Skeletal muscle satellite cell (primary cell): Measurements from ENCODE around the gene C12orf60.
A peak's percentile ranks its signal among the peaks of the same experiment; 100 is the strongest.

Experiments used
- H3K27me3 ChIP-seq: 2 replicates; pipeline ENCODE4 v1.7.0; 2013; ENCODE audit warnings: low read length; ENCODE audit not compliant: control insufficient read depth, insufficient read depth
- H3K36me3 ChIP-seq: 2 replicates; pipeline ENCODE4 v1.7.0; 2013; ENCODE audit warnings: mild to moderate bottlenecking, control low read depth, low read length; ENCODE audit not compliant: insufficient read depth
- H3K4me1 ChIP-seq: 2 replicates; pipeline ENCODE4 v1.7.0; 2013; ENCODE audit warnings: low read length; ENCODE audit not compliant: control insufficient read depth, insufficient read depth
- H3K4me2 ChIP-seq: 2 replicates; pipeline ENCODE4 v1.7.0; 2013; ENCODE audit warnings: mild to moderate bottlenecking, low read length
- H3K4me3 ChIP-seq: 2 replicates; pipeline ENCODE4 v1.7.0; 2013; ENCODE audit warnings: low read length
- H3K9ac ChIP-seq: 2 replicates; pipeline ENCODE4 v1.7.0; 2013; ENCODE audit warnings: mild to moderate bottlenecking, low read depth, low read length, moderate library complexity
- H3K9me3 ChIP-seq: replicated peaks from 2 replicates; pipeline ENCODE4 v1.7.0; 2013; ENCODE audit warnings: mild to moderate bottlenecking, control low read depth, low read length

C12orf60 gene

DNA sequence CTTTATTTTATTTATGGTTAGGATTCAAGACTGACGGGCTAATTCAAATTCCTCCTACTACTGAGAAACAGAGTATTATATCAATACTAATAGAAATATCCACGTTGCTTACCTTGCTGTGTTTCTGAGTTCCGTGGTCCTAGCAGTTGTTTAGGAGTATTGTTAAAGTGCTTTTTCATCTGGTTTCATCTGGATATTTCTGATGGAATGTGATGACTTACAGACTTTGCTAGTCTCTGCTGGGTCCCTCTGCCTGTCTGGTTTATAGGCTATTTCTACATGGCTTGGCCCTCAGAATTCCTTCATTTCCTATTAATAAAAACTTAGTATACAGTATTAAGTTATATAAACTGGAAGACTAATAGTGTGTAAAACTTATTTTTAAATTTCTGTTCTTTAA is 10.5 kb downstream of the C12orf60 start, which contains the start of gene SMCO3:
Gene SMCO3, minus strand, starts transcription at position 169 of the 400 bp plus-strand sequence. CDS start 7,502 bp downstream, outside the sequence.
- Histone ChIP-seq H3K36me3 (no peaks in the 10 kb centered on the region), H3K4me1 (no peaks in the 10 kb centered on the region), H3K9me3 (no peaks in the 10 kb centered on the region), H3K9ac (no peak within 1 kb of the TSS), H3K4me3 (no peak within 1 kb of the TSS), H3K27me3 (no peaks in the 10 kb centered on the region), H3K4me2 (no peak within 1 kb of the TSS)

DNA sequence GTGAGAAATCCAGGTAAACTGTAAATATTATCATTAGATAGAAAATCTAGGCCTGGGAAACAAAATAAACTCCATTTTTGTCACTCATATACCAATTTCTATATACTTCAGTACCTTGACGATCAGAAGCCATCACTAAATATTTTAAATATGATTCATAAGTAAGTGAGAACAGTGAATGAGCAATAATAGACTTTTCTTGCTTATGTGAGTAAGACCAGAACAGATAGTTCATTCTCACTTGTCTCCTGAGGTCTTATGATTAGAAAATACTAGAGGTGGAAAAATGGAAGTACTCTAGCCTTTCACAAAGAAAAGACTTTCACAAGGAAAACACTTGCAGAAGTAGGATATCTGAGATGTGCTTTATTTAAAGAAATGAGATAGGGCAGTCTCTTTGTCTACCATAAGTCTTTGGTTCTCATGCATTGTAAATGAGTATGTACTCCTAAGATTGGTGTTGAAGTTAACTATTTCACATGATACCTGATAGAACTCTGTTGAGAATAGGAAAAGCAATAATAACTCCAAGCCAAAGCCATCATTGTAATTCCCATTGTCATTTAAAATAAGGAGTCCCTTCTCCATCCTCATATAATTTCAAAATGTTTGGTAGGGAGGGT is 20.7 kb downstream of the C12orf60 start:
- no peak overlapping the region for H3K4me3 ChIP-seq
- H3K4me2 ChIP-seq = no peak overlapping the region
- H3K9ac ChIP-seq = no peak overlapping the region
- H3K27me3 ChIP-seq = no peaks in the 10 kb centered on the region
- H3K4me1 ChIP-seq = peaks cover 7% of the 10 kb centered on the region
- H3K9me3 ChIP-seq = no peaks in the 10 kb centered on the region
- H3K36me3 ChIP-seq = no peaks in the 10 kb centered on the region

DNA sequence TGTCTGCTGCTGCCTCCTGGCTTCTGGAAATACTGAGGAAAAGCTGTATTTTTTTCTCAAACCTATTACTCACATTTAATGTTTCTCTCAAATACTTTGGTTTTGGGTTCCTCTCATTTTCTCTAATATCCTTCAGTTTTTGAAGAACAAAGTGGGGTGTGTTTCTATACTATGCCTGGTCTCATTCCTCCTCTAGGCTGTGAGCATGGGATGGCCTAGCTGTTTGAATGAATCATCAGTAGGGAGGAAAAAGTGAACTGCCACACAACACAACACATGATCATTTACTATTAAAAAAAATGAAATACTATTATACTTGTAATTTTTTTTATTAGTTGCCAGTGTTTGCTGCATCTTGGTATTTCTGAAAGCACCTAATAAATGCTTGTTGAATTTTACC is 21.8 kb downstream of the C12orf60 start:
- Histone ChIP-seq H3K4me3 (no peak overlapping the region), H3K4me1 (peaks cover 7% of the 10 kb centered on the region), H3K9me3 (no peaks in the 10 kb centered on the region), H3K9ac (no peak overlapping the region), H3K27me3 (no peaks in the 10 kb centered on the region), H3K36me3 (no peaks in the 10 kb centered on the region), H3K4me2 (no peak overlapping the region)

DNA sequence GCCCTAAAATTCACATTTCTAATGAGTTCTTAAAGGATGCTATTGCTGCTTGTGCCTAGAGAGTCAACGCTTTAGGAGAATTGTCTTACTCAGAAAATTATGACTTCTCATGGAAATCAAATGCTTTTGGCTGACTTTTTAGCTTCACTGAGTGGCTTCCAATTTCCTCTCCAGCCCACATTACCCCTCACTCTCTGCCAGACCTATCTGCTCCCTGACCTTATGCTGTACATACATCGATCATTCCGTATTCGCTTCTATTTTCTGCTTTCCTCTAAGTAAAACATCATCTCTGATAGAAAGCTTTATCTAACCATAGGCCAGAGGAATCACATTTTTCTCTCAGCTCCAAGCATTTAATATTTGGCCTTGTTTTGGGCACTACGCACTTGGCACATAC is 23.0 kb downstream of the C12orf60 start:
- Histone ChIP-seq H3K36me3 (no peaks in the 10 kb centered on the region), H3K4me3 (no peak overlapping the region), H3K27me3 (no peaks in the 10 kb centered on the region), H3K9me3 (no peaks in the 10 kb centered on the region), H3K4me2 (no peak overlapping the region), H3K4me1 (peaks cover 7% of the 10 kb centered on the region), H3K9ac (no peak overlapping the region)

DNA sequence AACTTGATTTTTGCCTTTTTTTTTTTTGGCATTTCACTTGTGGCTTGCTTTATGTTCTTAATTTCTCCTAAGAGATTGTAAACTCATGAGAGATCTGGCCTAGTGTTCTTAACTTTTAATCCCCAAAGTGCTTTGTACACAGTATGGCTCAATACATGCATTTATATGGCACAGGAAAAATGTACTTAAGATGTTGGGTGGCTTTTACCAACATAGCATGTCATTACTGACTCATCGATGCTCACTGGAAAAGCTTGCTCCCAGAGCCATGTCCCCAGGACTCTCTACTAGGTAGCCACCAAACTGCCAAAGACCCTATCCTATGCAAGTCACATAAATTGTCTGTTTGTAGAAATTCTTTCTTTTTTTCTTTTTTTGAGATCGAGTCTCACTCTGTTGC is 23.6 kb downstream of the C12orf60 start:
- no peak overlapping the region for H3K4me3 ChIP-seq
- no peaks in the 10 kb centered on the region for H3K27me3 ChIP-seq
- no peaks in the 10 kb centered on the region for H3K36me3 ChIP-seq
- H3K4me1 ChIP-seq = peaks cover 7% of the 10 kb centered on the region
- no peaks in the 10 kb centered on the region for H3K9me3 ChIP-seq
- H3K9ac ChIP-seq = no peak overlapping the region
- no peak overlapping the region for H3K4me2 ChIP-seq

DNA sequence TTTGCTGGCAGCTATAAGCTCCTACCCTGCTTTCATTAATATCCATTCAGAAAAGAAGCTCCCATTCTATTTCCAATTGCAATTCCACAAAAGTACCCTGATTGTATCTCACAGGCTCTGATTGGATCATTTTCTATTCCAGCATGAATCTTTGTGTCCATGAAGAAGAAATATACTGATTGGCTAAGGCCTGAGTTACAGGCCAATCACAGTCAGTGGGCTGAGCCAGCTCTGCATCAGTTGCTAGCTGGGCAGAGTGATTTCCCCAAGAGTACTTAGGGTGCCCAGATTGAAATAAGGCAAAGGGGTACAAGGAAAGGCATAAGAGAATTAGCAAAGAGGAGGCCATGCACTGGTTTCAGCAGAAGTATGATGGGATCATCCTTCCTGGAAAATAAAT is 25.4 kb downstream of the C12orf60 start:
- Histone ChIP-seq H3K4me2 (no peak overlapping the region), H3K9me3 (no peaks in the 10 kb centered on the region), H3K4me3 (no peak overlapping the region), H3K4me1 (peaks cover 10% of the 10 kb centered on the region), H3K9ac (no peak overlapping the region), H3K36me3 (no peaks in the 10 kb centered on the region), H3K27me3 (no peaks in the 10 kb centered on the region)

DNA sequence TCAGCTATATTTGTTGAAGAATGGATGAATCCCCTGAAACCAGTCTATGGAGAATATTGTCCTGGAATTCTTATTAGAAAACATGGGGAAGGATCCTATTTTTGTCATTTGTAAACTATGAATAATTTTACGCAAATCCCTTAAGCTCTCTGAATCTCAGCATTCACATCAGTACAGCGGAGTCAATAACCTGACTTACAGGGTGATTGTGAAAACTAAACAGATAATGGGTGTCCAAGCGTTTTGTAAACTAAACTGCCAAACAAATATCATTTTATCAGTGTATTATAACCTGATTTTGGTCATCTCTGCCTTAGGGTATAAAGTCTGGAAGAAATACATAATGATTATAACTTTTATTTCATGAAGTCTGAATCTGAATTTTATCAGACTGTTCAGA is 29.9 kb downstream of the C12orf60 start:
- H3K4me3 ChIP-seq = no peak overlapping the region
- H3K4me2 ChIP-seq = no peak overlapping the region
- no peaks in the 10 kb centered on the region for H3K27me3 ChIP-seq
- H3K36me3 ChIP-seq = no peaks in the 10 kb centered on the region
- H3K9me3 ChIP-seq = no peaks in the 10 kb centered on the region
- no peak overlapping the region for H3K9ac ChIP-seq
- peaks cover 30% of the 10 kb centered on the region for H3K4me1 ChIP-seq

DNA sequence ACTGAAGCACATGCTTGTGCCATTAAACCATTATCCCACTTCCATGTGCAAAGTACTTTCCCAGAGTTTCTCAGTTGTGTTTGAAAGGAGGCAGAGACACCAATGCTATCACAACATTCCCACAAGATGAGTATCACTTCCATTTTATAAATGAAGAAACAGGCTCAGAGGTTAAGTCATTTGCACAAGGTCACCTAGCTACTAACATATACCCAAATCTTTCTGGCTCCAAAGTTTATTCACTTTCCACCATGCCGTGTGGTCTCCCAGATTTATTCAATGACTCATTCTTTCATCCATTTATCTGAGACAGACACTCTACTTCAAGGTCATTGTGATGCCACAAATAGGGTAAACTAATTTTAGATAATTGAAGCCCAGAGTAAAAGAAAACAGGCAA is 30.5 kb downstream of the C12orf60 start:
- H3K4me3 ChIP-seq = no peak overlapping the region
- H3K9ac ChIP-seq = no peak overlapping the region
- no peaks in the 10 kb centered on the region for H3K9me3 ChIP-seq
- H3K36me3 ChIP-seq = no peaks in the 10 kb centered on the region
- no peak overlapping the region for H3K4me2 ChIP-seq
- H3K4me1 ChIP-seq = peaks cover 30% of the 10 kb centered on the region
- no peaks in the 10 kb centered on the region for H3K27me3 ChIP-seq

DNA sequence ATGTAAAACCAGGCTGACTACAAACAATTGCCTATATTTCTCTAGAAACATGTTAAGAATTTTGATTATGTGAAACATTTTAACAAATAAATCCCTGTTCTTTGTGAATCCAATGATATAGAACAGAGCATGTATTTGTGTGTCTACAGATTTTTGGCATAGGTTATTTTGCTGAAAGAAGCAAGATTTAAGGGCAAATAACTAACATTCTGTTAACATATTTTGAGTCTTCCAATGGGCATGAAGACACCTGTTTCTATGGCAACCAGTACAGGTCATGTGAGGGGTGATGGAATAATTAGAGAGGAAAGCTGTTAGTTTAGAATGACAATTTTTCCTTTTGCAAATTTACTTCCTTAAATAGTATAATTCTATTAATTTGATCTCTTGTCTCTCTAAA is 31.0 kb downstream of the C12orf60 start:
- Histone ChIP-seq H3K4me2 (no peak overlapping the region), H3K4me1 (peaks cover 30% of the 10 kb centered on the region), H3K9me3 (no peaks in the 10 kb centered on the region), H3K36me3 (no peaks in the 10 kb centered on the region), H3K27me3 (no peaks in the 10 kb centered on the region), H3K4me3 (no peak overlapping the region), H3K9ac (no peak overlapping the region)

DNA sequence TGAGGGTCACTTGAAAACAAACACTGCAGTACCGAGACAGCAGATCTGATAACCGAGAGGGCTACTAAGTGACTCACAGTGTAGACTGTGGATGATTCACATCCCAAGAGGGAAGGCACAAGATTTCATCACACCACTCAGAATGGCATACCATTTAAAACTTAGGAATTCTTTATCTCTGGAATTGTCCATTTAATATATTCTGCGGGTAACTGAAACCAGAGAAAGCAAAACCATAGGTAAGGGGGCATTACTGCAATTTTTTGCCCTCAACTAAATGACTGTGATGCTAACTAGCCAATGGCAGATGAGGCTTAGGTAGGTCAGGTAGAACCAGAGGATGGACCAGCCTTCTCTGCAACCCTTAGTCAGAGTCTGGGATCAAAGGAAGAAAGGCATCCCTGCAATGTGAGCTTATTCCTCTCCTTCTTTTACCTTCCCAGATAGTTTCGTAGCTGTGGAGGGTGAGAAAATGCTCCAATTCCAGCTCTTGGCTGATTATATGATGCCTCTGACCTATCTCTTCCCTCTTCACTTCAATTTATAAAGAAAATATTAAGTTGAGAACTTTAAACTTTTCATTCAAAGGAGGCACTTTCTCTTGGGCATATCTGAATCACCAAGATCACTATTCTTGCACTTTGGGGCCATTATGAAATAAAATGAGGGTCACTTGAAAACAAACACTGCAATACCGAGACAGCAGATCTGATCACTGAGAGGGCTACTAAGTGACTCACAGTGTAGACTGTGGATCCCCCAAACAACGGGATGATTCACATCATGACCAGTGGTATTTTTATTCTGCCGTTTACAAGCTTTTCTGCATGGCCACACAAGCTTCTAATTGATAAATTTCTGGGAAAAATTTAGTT is 33.1 kb downstream of the C12orf60 start:
- Histone ChIP-seq H3K4me2 (peak overlapping the region; percentile 76), H3K36me3 (no peaks in the 10 kb centered on the region), H3K9me3 (no peaks in the 10 kb centered on the region), H3K27me3 (no peaks in the 10 kb centered on the region), H3K4me3 (peak overlapping the region; percentile 49), H3K4me1 (peaks cover 36% of the 10 kb centered on the region), H3K9ac (peak overlapping the region; percentile 31)

DNA sequence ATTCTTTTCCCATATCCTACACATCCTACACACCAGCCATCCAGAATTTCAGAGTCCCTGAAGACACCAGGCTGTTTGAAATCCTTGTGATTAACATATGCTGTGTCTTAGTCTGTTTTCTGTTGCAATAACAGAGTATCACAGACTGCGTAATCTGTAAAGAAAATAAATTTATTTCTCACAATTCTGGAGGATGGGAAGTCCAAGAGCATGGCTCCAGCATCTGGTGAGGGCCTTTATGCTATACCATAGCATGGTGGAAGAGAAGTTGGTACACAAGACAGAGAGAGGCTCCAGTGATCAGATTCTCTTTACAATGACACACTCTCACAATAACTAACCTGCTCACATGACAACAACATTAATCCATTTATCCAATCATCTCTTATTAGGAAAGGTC is 35.8 kb downstream of the C12orf60 start:
- Histone ChIP-seq H3K4me1 (peaks cover 43% of the 10 kb centered on the region), H3K27me3 (no peaks in the 10 kb centered on the region), H3K4me2 (no peak overlapping the region), H3K9me3 (no peaks in the 10 kb centered on the region), H3K36me3 (no peaks in the 10 kb centered on the region), H3K9ac (no peak overlapping the region), H3K4me3 (no peak overlapping the region)

DNA sequence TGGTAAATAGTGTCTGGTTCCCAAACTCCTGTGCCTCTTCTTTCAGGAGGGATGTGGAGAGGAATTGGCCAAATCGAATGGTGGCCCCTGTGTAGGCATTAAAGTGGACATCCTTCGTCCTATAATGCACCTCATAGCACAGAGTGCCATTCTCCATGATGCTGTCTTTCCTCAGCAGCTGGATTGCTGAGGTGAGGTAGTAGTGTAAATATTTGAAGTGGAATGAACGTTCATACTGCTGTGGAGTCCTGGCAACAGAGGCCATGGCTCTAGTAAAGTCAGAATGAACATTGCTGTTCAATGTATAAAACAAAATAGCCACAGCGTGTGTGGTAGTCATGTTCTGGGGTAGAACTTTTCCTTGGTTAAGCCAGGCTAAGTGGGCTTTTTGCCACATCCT is 37.1 kb downstream of the C12orf60 start:
- Histone ChIP-seq H3K4me1 (peaks cover 39% of the 10 kb centered on the region), H3K27me3 (no peaks in the 10 kb centered on the region), H3K4me2 (no peak overlapping the region), H3K9ac (no peak overlapping the region), H3K36me3 (no peaks in the 10 kb centered on the region), H3K4me3 (no peak overlapping the region), H3K9me3 (no peaks in the 10 kb centered on the region)
